22Rv1 (cell line): ENCODE results near the gene UBE2U.
"Not testable (repeated sequence)": the region's sequence is repeated elsewhere in the genome, so short reads cannot be mapped to it uniquely, and the experiment has no call there.

Experiments
- H3K27ac ChIP-seq: fragments of 450-650 bp; 2 replicates; pipeline ENCODE4 v1.5.1; 2017
- CTCF ChIP-seq: fragments of 450-650 bp; IDR thresholded peaks from 2 replicates; pipeline ENCODE4 v1.5.1; 2017; ENCODE audit warnings: mild to moderate bottlenecking
- ZFX ChIP-seq: fragments of 450-650 bp; IDR thresholded peaks from 2 replicates; pipeline ENCODE4 v1.6.1; 2017; ENCODE audit warnings: antibody characterized with exemption, borderline replicate concordance

Gene UBE2U

DNA sequence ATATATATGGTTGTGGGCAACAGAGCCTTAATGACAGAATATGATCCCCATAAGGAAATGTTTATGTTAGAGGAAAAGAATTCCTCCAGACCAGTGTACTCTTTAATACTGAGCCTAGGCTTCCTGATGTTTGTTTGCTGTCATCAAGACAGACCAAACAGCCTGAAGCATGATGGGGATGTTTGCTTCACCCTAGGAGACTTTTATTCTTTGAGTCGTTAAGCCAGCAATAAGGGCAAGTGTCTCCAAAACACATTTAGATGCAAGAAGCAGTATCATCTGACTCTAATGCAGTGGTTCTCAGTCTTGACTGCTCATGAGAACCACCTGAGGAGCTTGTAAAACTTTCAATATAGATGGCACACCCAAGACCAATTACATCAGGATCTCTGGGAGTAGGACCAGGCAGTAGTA is 33.1 kb downstream of the UBE2U start:
- TF ChIP-seq ZFX = no peak
- no peak for TF ChIP-seq CTCF
- no peak overlapping the region for H3K27ac ChIP-seq

GRCh38 chr1:64239519-64239918 is 36.1 kb downstream of the UBE2U start:
- not testable (repeated sequence) for H3K27ac ChIP-seq

DNA sequence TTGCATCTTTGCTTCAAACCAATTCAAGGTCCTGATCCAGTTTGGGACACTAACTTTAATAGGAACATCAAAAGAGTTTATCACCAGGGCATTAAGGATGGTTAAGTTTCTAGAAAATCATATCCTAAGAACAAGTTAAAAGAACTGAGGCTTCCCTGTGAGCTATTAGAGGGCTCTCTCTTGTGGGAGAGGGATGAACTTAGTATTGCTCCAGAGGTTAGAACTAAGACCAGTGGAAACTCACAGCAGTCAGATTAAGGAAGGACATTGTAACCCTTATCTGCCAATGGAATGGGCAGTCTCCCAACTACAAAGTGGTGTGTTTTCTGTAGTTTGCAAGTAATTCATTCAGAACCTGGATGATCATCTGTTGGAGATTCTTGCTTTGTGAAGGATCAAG is 36.8 kb downstream of the UBE2U start:
- H3K27ac ChIP-seq = no peak overlapping the region
- TF ChIP-seq ZFX = no peak
- TF ChIP-seq CTCF = no peak

- TF ChIP-seq CTCF (no peak), ZFX (no peak)
- H3K27ac ChIP-seq = no peak overlapping the region
Observed at GRCh38 chr1:64241069-64241468, 37.6 kb downstream of the UBE2U start.

DNA sequence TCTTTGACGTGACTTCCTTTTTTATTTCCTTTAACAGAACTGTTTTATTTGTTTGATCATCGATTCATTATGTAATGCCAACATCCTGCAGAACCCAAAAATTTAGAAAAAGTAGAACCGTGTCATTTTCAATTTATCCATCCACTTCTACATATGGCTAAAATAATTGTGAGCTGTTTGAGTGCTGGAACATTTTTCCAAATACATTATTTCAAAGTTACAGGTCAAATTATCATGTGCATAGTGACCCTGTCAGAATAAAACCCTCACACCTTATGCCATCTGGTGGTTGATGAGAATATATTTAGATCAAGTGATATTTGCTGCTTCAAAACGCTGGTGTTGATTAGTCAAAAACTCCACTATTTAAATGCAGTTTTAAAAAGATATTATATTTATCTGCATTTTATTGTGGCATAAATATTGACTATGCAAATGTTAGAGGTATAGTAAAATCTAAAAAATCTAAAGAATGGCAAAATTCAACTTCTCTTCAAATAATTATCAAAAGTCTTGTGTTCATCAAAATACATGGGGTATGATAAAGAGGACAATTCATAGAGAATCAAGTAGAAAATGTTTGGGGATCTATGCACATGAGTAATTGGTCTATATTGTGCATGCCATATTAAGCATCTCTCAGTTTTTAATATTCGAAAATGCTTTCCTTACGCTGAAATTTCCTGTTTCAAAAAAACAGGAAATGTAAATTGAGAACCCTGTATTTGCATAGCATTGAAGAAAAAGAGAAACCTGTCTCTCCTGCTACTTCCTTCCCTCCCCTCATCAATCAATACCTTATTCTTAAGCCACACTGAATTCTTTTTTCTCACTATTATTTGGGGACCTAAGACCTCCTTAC is 39.7 kb downstream of the UBE2U start:
- H3K27ac ChIP-seq = no peak overlapping the region
- TF ChIP-seq ZFX = no peak
- peak; percentile 62 for TF ChIP-seq CTCF

DNA sequence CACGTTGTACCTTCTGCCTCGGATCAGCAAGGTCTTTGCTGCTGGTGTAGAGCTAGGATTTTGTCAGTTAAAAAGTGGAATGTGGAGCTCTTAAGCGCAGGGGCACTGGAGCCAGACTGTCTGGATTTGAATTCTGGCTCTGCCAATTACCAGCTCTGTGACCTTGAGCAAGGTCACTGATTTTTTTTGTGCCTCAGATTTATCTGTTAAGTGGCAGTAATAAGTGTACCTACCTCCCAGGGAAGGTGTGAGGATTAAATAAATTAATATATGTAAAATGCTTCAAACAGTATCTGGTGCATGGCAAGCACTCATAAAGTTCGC is 40.3 kb downstream of the UBE2U start:
- no peak overlapping the region for H3K27ac ChIP-seq
- TF ChIP-seq ZFX (no peak), CTCF (no peak)

GRCh38 chr1:64245495-64245894 is 42.1 kb downstream of the UBE2U start:
- TF ChIP-seq ZFX (no peak), CTCF (no peak)
- H3K27ac ChIP-seq = no peak overlapping the region
